HG02973 (cell line): ENCODE measurements around the gene CACUL1.
A peak's percentile ranks its signal among the peaks of the same experiment; 100 is the strongest.
"Not testable (repeated sequence)": the region's sequence is repeated elsewhere in the genome, so short reads cannot be mapped to it uniquely, and the experiment has no call there.

Experiments used
- ATAC-seq: cut with Tn5 transposase; IDR thresholded peaks from one replicate; pipeline ENCODE4 v1.9.1; 2021; ENCODE audit warnings: moderate library complexity; ENCODE audit not compliant: unreplicated experiment

The CACUL1 gene

GRCh38 chr10:118754556-118755423 is at the start of gene CACUL1:
CACUL1 (minus strand) TSS chr10:118754970; CDS start chr10:118754762, 208 bp downstream.
- peak; percentile 86 for ATAC-seq

GRCh38 chr10:118804262-118804773 is 49.5 kb upstream of the CACUL1 start:
- ATAC-seq = no peak

GRCh38 chr10:118802126-118802793 is 47.5 kb upstream of the CACUL1 start:
- ATAC-seq = no peak

- ATAC-seq = no peak
Measured at GRCh38 chr10:118800920-118801319, 46.1 kb upstream of the CACUL1 start.

- no peak for ATAC-seq
Measured at GRCh38 chr10:118799777-118800176, 45.0 kb upstream of the CACUL1 start.

GRCh38 chr10:118798231-118798662 is 43.5 kb upstream of the CACUL1 start:
- no peak for ATAC-seq

GRCh38 chr10:118794971-118795370 is 40.2 kb upstream of the CACUL1 start:
- not testable (repeated sequence) for ATAC-seq

- ATAC-seq = no peak
Measured at GRCh38 chr10:118793545-118793944, 38.8 kb upstream of the CACUL1 start.

- ATAC-seq = no peak
Measured at GRCh38 chr10:118792526-118792925, 37.8 kb upstream of the CACUL1 start.

- ATAC-seq = no peak
Measured at GRCh38 chr10:118790058-118790457, 35.3 kb upstream of the CACUL1 start.

- no peak for ATAC-seq
Measured at GRCh38 chr10:118785551-118785950, 30.8 kb upstream of the CACUL1 start.

- ATAC-seq = no peak
Measured at GRCh38 chr10:118783776-118784545, 29.2 kb upstream of the CACUL1 start.

GRCh38 chr10:118782916-118783465 is 28.2 kb upstream of the CACUL1 start:
- not testable (repeated sequence) for ATAC-seq

- no peak for ATAC-seq
Measured at GRCh38 chr10:118781541-118781940, 26.8 kb upstream of the CACUL1 start.

GRCh38 chr10:118778727-118779126 is 24.0 kb upstream of the CACUL1 start:
- ATAC-seq = no peak

GRCh38 chr10:118776960-118777359 is 22.2 kb upstream of the CACUL1 start:
- no peak for ATAC-seq

- no peak for ATAC-seq
Measured at GRCh38 chr10:118776033-118776432, 21.3 kb upstream of the CACUL1 start.

GRCh38 chr10:118775478-118775877 is 20.7 kb upstream of the CACUL1 start:
- no peak for ATAC-seq

- no peak for ATAC-seq
Measured at GRCh38 chr10:118773041-118773440, 18.3 kb upstream of the CACUL1 start.

GRCh38 chr10:118771976-118772375 is 17.2 kb upstream of the CACUL1 start:
- ATAC-seq = no peak
